DMS114 treated with DMSO at 0.1 percent for 48 hours (cell line): ENCODE measurements around the gene IL17RA.
A peak's percentile ranks its signal among the peaks of the same experiment; 100 is the strongest.

ENCODE experiments used
- DNase-seq: peaks from one replicate; lab custom pipeline; 2025; ENCODE audit not compliant: unreplicated experiment; lab: John Stamatoyannopoulos, UW

The IL17RA gene

DNA sequence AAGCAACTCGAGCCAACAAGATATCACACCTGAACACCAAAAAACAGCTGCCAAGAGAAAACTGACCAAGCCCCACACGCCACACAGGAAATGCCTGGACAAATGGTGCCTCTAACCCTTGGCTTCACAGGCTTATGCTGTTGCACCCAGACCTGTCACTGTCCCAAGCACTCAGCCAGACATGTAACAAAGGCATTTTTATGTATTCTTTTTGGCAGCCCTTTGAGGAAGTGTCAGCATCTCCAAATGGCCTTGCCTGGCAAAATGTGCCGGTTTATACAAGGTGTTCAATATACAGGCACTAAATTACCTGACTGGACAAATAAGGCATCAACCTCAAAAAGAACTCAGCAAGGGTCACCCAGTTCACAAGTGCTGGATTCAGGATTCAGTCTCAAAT lies 68.2 kb downstream of the IL17RA start:
- no peak for DNase-seq

GRCh38 chr22:17155941-17156340 lies 71.1 kb downstream of the IL17RA start:
- no peak for DNase-seq

DNA sequence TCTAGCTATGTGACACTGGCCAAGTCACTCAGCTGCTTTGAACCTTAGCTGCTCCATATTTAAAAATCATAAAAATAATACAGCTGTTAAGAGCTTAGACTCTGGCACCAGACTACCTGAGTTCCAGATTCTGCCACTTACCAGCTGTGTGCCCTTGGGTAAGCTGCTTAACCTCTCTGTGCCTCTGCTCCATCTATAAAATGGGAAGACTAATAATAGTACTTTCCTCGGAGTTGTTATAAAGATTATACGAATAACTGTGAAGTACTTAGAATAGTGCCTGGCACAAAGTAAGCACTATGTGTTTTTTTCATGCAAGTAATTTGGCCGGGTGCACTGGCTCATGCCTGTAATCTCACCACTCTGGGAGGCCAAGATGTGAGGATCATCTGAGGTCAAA lies 72.9 kb downstream of the IL17RA start:
- no peak for DNase-seq

- no peak for DNase-seq
Measured at GRCh38 chr22:17158176-17158567, 73.4 kb downstream of the IL17RA start.

DNA sequence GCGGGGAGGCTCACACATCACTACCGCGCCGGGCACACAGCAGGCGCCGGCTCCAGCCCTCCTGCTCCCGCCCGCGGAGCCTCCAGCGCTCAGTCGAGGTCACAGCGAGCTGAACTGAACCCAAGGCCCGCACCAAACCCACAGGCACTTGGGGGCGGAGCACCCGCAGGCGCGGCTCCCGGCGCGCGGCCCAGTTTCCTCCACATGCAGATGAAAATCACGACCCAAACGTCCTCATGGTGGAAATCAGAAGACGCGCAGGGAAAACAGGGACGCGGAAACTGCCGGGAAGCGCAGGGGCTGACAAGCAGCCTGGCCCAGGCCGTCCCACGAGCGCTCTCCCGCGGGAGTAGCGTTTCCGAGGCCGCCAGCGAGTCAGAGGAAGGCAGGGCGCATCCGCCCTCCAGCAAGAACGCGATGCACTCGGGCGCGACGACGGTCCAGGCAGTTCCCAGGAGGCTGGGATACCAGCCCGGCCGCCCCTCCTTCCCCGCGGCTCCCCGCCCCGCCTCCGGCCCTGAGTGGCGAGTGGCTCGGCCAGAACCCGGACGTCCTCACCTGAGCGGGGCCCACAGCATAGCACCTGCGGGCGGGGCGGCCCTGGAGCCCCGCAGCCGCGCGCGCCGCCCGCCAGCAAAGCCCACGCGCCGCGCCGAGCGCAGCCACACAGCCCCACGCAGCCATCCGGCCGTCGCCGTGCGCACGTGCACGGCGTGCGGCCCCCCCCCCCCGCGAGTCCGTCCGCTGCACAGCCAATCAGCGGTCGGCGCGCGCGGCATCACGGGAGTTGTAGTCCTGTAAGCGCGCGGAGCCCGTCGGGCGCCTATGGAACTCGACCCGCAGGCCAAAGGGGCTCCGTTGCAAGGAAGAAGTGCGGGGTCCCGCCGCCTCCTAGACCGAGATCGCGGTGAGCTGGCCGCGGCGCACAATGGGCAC lies 74.0 kb downstream of the IL17RA start, which contains the start of gene HDHD5:
TSS of gene HDHD5 (minus strand) at position 710 of the 936 bp plus-strand sequence. CDS start at position 684, 26 bp downstream.
- DNase-seq: peak; percentile 68

GRCh38 chr22:17159504-17159951 lies 74.7 kb downstream of the IL17RA start:
- DNase-seq: no peak

DNA sequence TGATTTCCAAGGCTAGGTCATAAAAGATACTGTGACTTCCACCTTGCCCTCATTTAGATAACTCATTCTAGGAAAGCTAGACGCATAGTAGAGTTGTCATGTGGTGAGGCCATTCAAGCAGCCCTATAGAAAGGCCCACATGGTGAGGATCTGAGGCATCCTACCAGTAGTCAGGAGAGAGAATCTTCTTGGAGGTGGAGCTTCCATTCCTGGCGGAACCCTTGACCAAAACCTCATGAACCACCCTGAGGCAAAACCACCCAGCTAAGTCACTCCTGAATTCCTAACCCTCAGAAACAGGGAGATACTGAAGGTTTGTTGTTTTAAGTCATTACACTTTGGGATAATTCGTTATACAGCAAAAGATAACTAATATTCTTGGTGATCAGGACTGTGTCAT lies 77.2 kb downstream of the IL17RA start:
- no peak for DNase-seq

- DNase-seq: no peak
Measured at GRCh38 chr22:17162731-17163130, 77.9 kb downstream of the IL17RA start.

DNA sequence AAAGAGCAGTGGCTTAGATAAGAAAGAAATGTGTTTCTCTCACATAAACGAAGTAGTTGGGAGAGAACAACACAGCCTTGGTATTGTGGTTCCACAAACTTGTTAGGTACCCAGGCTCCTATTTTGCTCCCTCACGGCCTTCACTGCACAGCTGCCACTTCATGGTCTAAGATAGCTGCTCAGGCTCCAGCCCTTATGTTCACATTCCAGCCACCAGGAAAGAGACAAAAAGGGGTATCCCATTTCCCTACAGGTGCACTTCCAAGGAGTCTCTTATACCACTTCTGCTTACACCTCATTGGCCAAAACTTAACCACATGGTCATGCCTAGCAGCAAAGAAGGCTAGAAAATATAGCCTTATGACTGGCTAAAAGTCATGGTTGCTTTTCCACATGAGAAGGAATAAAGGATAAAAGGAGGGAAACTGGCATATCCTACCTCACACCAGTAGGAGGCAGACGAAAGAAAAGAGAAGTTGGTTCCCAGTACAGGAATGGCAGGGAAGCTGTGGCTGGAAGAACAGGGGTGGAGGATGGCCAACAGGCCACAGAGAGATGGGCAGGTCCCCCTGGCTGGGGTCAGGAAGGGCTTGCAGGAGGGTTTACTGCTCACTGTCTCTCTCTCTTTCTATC lies 79.7 kb downstream of the IL17RA start:
- no peak for DNase-seq
